HL-60 (cell line): ENCODE results near the gene PRSS53.

Experiments used
- DNase-seq, 2 experiments: peaks; one replicate each; pipeline ENCODE4 v3.0.0-alpha.2; 2010 to 2020; ENCODE audit warnings: low read depth in 1 of 2, low spot score in 1 of 2
- H3K27ac ChIP-seq: fragments of 250-450 bp; sonication (Bioruptor Pico); replicated peaks from 2 replicates; pipeline ENCODE4 v1.5.1; 2020; ENCODE audit warnings: mild to moderate bottlenecking, moderate library complexity
- H3K27me3 ChIP-seq: fragments of 250-450 bp; sonication (Bioruptor Pico); 2 replicates; pipeline ENCODE4 v1.5.1; 2021; ENCODE audit warnings: mild to moderate bottlenecking, moderate library complexity; ENCODE audit not compliant: insufficient read depth, poor library complexity, severe bottlenecking
- H3K4me3 ChIP-seq: replicated peaks from 2 replicates; pipeline ENCODE4 v1.5.1; 2011; ENCODE audit warnings: mild to moderate bottlenecking, control low read depth, low read length; ENCODE audit not compliant: insufficient read depth
- CTCF ChIP-seq: IDR thresholded peaks from one replicate; pipeline ENCODE4 v1.5.1; 2011; ENCODE audit warnings: low read length, control low read depth, inconsistent platforms; ENCODE audit not compliant: insufficient read depth
- GABPA ChIP-seq: IDR thresholded peaks from 2 replicates; pipeline ENCODE4 v1.6.1; 2012; ENCODE audit warnings: low read depth
- POLR2AphosphoS5 ChIP-seq: IDR thresholded peaks from 2 replicates; pipeline ENCODE4 v1.6.1; 2012; ENCODE audit warnings: low read depth
- SPI1 ChIP-seq: IDR thresholded peaks from 2 replicates; pipeline ENCODE4 v1.6.1; 2012; ENCODE audit warnings: low read depth, mild to moderate bottlenecking, borderline replicate concordance
- TF ChIP-seq, protein P1 (sequence below): IDR thresholded peaks from 2 replicates; pipeline ENCODE4 v1.6.1; 2012; ENCODE audit warnings: low read depth; ENCODE audit not compliant: insufficient replicate concordance

The PRSS53 gene

DNA sequence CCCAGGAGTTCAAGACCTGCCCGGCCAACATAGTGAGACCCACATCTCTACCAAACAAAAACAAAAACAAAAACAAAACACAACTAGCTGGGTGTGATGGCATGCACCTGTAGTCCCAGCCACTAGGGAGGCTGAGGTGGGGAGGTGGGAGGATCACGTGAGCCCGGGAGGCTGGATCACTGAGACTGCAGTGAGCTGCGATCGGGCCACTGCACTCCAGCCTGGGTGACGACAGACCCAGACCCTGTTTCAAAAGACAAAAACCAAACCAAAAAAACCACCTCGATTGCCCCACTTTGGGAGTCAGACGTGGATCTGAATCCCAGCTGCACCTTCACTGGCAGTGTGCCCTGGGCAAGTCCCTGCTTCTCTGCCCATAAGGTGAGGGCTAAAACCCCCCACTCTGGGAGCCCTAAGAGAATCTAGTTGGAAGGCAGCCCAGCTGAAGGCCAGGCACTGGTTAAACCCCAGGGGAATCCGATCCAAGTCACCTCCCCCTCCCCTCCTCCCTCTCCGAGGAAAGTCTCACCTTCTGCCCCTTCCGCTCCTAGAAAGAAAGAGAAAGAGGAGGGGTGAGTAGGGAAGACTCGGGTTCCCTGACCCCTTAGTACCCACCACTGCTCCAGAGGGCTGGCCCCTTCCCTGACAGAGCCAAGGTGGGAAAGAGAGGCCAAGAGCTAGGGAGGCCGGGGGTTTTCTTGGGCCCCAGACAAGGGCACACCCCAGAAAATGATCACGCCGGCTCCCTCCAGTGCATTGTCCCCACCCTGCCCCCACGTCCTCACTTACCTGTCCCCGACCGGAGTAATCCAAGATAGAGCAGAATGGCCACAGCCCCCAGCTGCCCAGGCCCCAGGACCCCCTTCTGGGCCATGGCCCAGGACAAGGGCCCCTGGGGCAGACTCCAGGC, 46.1 kb upstream of the PRSS53 start:
- H3K4me3 ChIP-seq: no peak overlapping the region
- no peaks in the 10 kb centered on the region for H3K27me3 ChIP-seq
- H3K27ac ChIP-seq: peak overlapping the region; percentile 34
- TF ChIP-seq GABPA: no peak
- TF ChIP-seq POLR2AphosphoS5: peak; percentile 75
- TF ChIP-seq CTCF: no peak
- TF ChIP-seq, protein P1, sequence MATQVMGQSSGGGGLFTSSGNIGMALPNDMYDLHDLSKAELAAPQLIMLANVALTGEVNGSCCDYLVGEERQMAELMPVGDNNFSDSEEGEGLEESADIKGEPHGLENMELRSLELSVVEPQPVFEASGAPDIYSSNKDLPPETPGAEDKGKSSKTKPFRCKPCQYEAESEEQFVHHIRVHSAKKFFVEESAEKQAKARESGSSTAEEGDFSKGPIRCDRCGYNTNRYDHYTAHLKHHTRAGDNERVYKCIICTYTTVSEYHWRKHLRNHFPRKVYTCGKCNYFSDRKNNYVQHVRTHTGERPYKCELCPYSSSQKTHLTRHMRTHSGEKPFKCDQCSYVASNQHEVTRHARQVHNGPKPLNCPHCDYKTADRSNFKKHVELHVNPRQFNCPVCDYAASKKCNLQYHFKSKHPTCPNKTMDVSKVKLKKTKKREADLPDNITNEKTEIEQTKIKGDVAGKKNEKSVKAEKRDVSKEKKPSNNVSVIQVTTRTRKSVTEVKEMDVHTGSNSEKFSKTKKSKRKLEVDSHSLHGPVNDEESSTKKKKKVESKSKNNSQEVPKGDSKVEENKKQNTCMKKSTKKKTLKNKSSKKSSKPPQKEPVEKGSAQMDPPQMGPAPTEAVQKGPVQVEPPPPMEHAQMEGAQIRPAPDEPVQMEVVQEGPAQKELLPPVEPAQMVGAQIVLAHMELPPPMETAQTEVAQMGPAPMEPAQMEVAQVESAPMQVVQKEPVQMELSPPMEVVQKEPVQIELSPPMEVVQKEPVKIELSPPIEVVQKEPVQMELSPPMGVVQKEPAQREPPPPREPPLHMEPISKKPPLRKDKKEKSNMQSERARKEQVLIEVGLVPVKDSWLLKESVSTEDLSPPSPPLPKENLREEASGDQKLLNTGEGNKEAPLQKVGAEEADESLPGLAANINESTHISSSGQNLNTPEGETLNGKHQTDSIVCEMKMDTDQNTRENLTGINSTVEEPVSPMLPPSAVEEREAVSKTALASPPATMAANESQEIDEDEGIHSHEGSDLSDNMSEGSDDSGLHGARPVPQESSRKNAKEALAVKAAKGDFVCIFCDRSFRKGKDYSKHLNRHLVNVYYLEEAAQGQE: no peak
- peak; percentile 43 to 84 for DNase-seq

- no peak for TF ChIP-seq POLR2AphosphoS5
- TF ChIP-seq SPI1: no peak
- no peak for TF ChIP-seq CTCF
- TF ChIP-seq GABPA: no peak
- TF ChIP-seq, protein P1: no peak
- peak; percentile 32 to 61 for DNase-seq
- H3K27ac ChIP-seq: peak overlapping the region; percentile 34
- H3K4me3 ChIP-seq: no peak overlapping the region
- no peaks in the 10 kb centered on the region for H3K27me3 ChIP-seq
Measured at GRCh38 chr16:31134091-31134571, 45.4 kb upstream of the PRSS53 start.

DNA sequence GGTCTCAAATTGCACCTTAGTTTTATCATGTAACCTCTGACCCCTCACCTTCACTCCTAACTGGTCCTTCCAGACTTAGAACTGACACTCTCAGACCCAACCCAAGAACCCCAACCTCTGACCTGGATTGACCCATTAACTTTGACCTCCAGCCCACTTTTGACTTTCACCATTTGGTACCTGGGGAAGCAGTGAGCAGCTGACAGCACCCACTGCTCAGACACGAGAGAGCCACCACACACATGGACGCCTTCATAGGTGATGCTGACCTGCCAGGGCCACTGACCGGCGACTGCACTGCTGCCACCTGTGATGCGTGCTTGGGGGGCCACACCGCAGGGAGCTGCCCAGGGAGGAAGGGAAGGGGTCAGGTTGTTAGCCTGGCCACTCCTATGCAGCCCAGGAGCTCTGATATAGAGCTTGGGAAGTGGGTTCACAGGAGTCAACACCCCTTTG, 44.3 kb upstream of the PRSS53 start:
- TF ChIP-seq, protein P1: no peak
- TF ChIP-seq CTCF (no peak), SPI1 (no peak), POLR2AphosphoS5 (no peak), GABPA (no peak)
- H3K27ac ChIP-seq: no peak overlapping the region
- no peak overlapping the region for H3K4me3 ChIP-seq
- no peak for DNase-seq
- no peaks in the 10 kb centered on the region for H3K27me3 ChIP-seq
